Stimulated activated CD8-positive, alpha-beta memory T cell treated with anti-CD3 and anti-CD28 coated beads, Interleukin-15, amount 100 ng/mL, for 4 hours (primary cell): ENCODE measurements around the gene TCN2.
"Not testable (repeated sequence)": the region's sequence is repeated elsewhere in the genome, so short reads cannot be mapped to it uniquely, and the experiment has no call there.

Experiments used
- DNase-seq, 2 donors: peaks; one replicate each; pipeline ENCODE4 v3.0.0-alpha.2; 2020; ENCODE audit warnings: low read depth in 2 of 2

Gene TCN2

GRCh38 chr22:30606455-30607299, at the start of gene TCN2:
Gene TCN2, plus strand, starts transcription at chr22:30607174. Its CDS starts 158 bp downstream, at chr22:30607332.
- DNase-seq, result no peak

GRCh38 chr22:30557243-30557642, 49.7 kb upstream of the TCN2 start:
- no peak for DNase-seq

- no peak for DNase-seq
These were observed 47.1 kb upstream of the TCN2 start for GRCh38 chr22:30559889-30560288.

GRCh38 chr22:30560643-30561202, 46.3 kb upstream of the TCN2 start:
- DNase-seq, result not testable (repeated sequence)

- DNase-seq, result no peak
These were observed 45.4 kb upstream of the TCN2 start for GRCh38 chr22:30561402-30562189.

- DNase-seq, result no peak
These were observed 44.6 kb upstream of the TCN2 start for GRCh38 chr22:30562366-30562765.

- no peak for DNase-seq
These were observed 42.8 kb upstream of the TCN2 start for GRCh38 chr22:30564045-30564760.

- no peak for DNase-seq
These were observed 42.2 kb upstream of the TCN2 start for GRCh38 chr22:30564761-30565119.

GRCh38 chr22:30565341-30565740, 41.6 kb upstream of the TCN2 start:
- no peak for DNase-seq

GRCh38 chr22:30566125-30566524, 40.8 kb upstream of the TCN2 start:
- no peak for DNase-seq

- not testable (repeated sequence) for DNase-seq
These were observed 39.7 kb upstream of the TCN2 start for GRCh38 chr22:30567277-30567676.

- DNase-seq, result no peak
These were observed 38.7 kb upstream of the TCN2 start for GRCh38 chr22:30568137-30568805.

GRCh38 chr22:30569674-30570202, 37.2 kb upstream of the TCN2 start:
- no peak for DNase-seq

GRCh38 chr22:30572210-30572609, 34.8 kb upstream of the TCN2 start:
- no peak for DNase-seq

- no peak for DNase-seq
These were observed 34.0 kb upstream of the TCN2 start for GRCh38 chr22:30572840-30573593.

GRCh38 chr22:30573594-30574094, 33.3 kb upstream of the TCN2 start:
- DNase-seq, result no peak

GRCh38 chr22:30574095-30574981, 32.6 kb upstream of the TCN2 start, which contains the start of gene GAL3ST1:
Gene GAL3ST1, minus strand, starts transcription at chr22:30574665. Its CDS starts 17,273 bp downstream, at chr22:30557392.
- DNase-seq, result no peak

GRCh38 chr22:30574997-30575671, 31.8 kb upstream of the TCN2 start:
- no peak for DNase-seq
